ENCODE data around the gene ITPA.
"Not testable (repeated sequence)": the region's sequence is repeated elsewhere in the genome, so short reads cannot be mapped to it uniquely, and the experiment has no call there.

ITPA gene

GRCh38 chr20:3181270-3181669, 28.0 kb upstream of the ITPA start:
- Histone ChIP-seq H3K4me3 (ENCODE audit: low read depth in 1 of 2, low read length in 2 of 2) (no peak overlapping the region), H3K79me2 (ENCODE audit: insufficient read depth, low read length) (no peaks in the 10 kb centered on the region), H2AFZ (ENCODE audit: low read depth, low read length) (no peak overlapping the region), H3K27ac (ENCODE audit: low read length) (no peak overlapping the region), H3K36me3 (ENCODE audit: insufficient read depth, low read length) (no peaks in the 10 kb centered on the region), H3K4me1 (ENCODE audit: insufficient read depth, low read length) (no peaks in the 10 kb centered on the region), H3K9ac (ENCODE audit: low read depth, low read length) (no peak overlapping the region), H3K9me3 (ENCODE audit: insufficient read depth, low read length, severe bottlenecking) (no peaks in the 10 kb centered on the region), H3K4me2 (ENCODE audit: insufficient read depth, low read length) (no peak overlapping the region), H4K20me1 (ENCODE audit: insufficient read depth, low read length) (no peaks in the 10 kb centered on the region), H3K27me3 (ENCODE audit: insufficient read depth, low read length, poor library complexity) (no peaks in the 10 kb centered on the region)
- no peak for ATAC-seq (ENCODE audit: insufficient read depth, low read depth)
- TF ChIP-seq EZH2 (IDR thresholded peaks at IDR 0.05; ENCODE audit: borderline replicate concordance, low read depth, low read length, severe bottlenecking) (no peak), CTCF (IDR thresholded peaks at IDR 0.05; ENCODE audit: borderline replicate concordance, extremely low read depth, low read length, poor library complexity, severe bottlenecking) (no peak)
- DNase-seq = no peak

- H2AFZ ChIP-seq (ENCODE audit: low read depth, low read length); H3K9me3 ChIP-seq (ENCODE audit: insufficient read depth, low read length, severe bottlenecking); ATAC-seq (ENCODE audit: insufficient read depth, low read depth); H3K4me2 ChIP-seq (ENCODE audit: insufficient read depth, low read length); H4K20me1 ChIP-seq (ENCODE audit: insufficient read depth, low read length); H3K79me2 ChIP-seq (ENCODE audit: insufficient read depth, low read length); H3K27ac ChIP-seq (ENCODE audit: low read length); H3K4me3 ChIP-seq (ENCODE audit: low read depth in 1 of 2, low read length in 2 of 2); H3K36me3 ChIP-seq (ENCODE audit: insufficient read depth, low read length); H3K9ac ChIP-seq (ENCODE audit: low read depth, low read length); H3K27me3 ChIP-seq (ENCODE audit: insufficient read depth, low read length, poor library complexity); DNase-seq; H3K4me1 ChIP-seq (ENCODE audit: insufficient read depth, low read length): not testable (repeated sequence)
Observed at GRCh38 chr20:3182429-3182828, 26.9 kb upstream of the ITPA start.

- peaks cover 3% of the 10 kb centered on the region for H3K36me3 ChIP-seq (ENCODE audit: insufficient read depth, low read length)
- H3K4me1 ChIP-seq (ENCODE audit: insufficient read depth, low read length) = no peaks in the 10 kb centered on the region
- H3K27me3 ChIP-seq (ENCODE audit: insufficient read depth, low read length, poor library complexity) = no peaks in the 10 kb centered on the region
- H3K4me3 ChIP-seq (ENCODE audit: low read depth in 1 of 2, low read length in 2 of 2) = no peak overlapping the region
- TF ChIP-seq EZH2 (IDR thresholded peaks at IDR 0.05; ENCODE audit: borderline replicate concordance, low read depth, low read length, severe bottlenecking) = no peak
- TF ChIP-seq CTCF (IDR thresholded peaks at IDR 0.05; ENCODE audit: borderline replicate concordance, extremely low read depth, low read length, poor library complexity, severe bottlenecking) = no peak
- no peak overlapping the region for H3K9ac ChIP-seq (ENCODE audit: low read depth, low read length)
- H3K79me2 ChIP-seq (ENCODE audit: insufficient read depth, low read length) = no peaks in the 10 kb centered on the region
- no peak overlapping the region for H3K4me2 ChIP-seq (ENCODE audit: insufficient read depth, low read length)
- H3K27ac ChIP-seq (ENCODE audit: low read length) = no peak overlapping the region
- no peaks in the 10 kb centered on the region for H4K20me1 ChIP-seq (ENCODE audit: insufficient read depth, low read length)
- H3K9me3 ChIP-seq (ENCODE audit: insufficient read depth, low read length, severe bottlenecking) = no peaks in the 10 kb centered on the region
- H2AFZ ChIP-seq (ENCODE audit: low read depth, low read length) = no peak overlapping the region
- ATAC-seq (ENCODE audit: insufficient read depth, low read depth) (no peak), DNase-seq (no peak)
Observed at GRCh38 chr20:3183896-3184612, 25.2 kb upstream of the ITPA start.

- Histone ChIP-seq H3K36me3 (ENCODE audit: insufficient read depth, low read length) (peaks cover 39% of the 10 kb centered on the region), H4K20me1 (ENCODE audit: insufficient read depth, low read length) (peaks cover 15% of the 10 kb centered on the region)
- H3K27me3 ChIP-seq (ENCODE audit: insufficient read depth, low read length, poor library complexity); H2AFZ ChIP-seq (ENCODE audit: low read depth, low read length); H3K27ac ChIP-seq (ENCODE audit: low read length); H3K4me3 ChIP-seq (ENCODE audit: low read depth in 1 of 2, low read length in 2 of 2); H3K4me2 ChIP-seq (ENCODE audit: insufficient read depth, low read length); H3K9me3 ChIP-seq (ENCODE audit: insufficient read depth, low read length, severe bottlenecking); DNase-seq; H3K9ac ChIP-seq (ENCODE audit: low read depth, low read length); H3K79me2 ChIP-seq (ENCODE audit: insufficient read depth, low read length); H3K4me1 ChIP-seq (ENCODE audit: insufficient read depth, low read length); ATAC-seq (ENCODE audit: insufficient read depth, low read depth): not testable (repeated sequence)
Observed at GRCh38 chr20:3187861-3188260, 21.4 kb upstream of the ITPA start.
